Left lung (tissue), 10 donors: ENCODE results near the gene HMBS. TPM values are rescaled to one million over a fixed set of nuclear protein-coding genes. Genes with fewer than 3 reads are reported as not detected.

ENCODE experiments used
- ATAC-seq: fragments of 200-7000 bp; cut with Tn5 transposase; one replicate; pipeline ENCODE4 v1.9.1; 2020; ENCODE audit warnings: moderate library complexity
- DNase-seq, 4 donors: peaks; one replicate each; pipeline ENCODE4 v3.0.0-alpha.2; 2013 to 2020
- H3K27ac ChIP-seq, 2 donors: fragments of 200-600 bp; sonication (generic) in 1 of 2; one replicate each; pipeline versions ENCODE4 v1.5.0 to v1.8.0; 2020 to 2021
- H3K27me3 ChIP-seq, 2 donors: fragments of 200-600 bp; sonication (generic) in 1 of 2; one replicate each; pipeline versions ENCODE4 v1.5.0 to v1.8.0; 2020 to 2021
- H3K36me3 ChIP-seq, 2 donors: fragments of 200-600 bp; sonication (generic) in 1 of 2; one replicate each; pipeline versions ENCODE4 v1.5.0 to v1.8.0; 2020 to 2021
- H3K4me1 ChIP-seq, 2 donors: fragments of 200-600 bp; one replicate each; pipeline ENCODE4 v1.8.0; 2021
- H3K4me3 ChIP-seq, 2 donors: fragments of 200-600 bp; sonication (generic) in 1 of 2; one replicate each; pipeline versions ENCODE4 v1.5.0 to v1.8.0; 2020 to 2021; ENCODE audit warnings: mild to moderate bottlenecking in 1 of 2
- H3K9me3 ChIP-seq, 2 donors: fragments of 200-600 bp; sonication (generic) in 1 of 2; one replicate each; pipeline versions ENCODE4 v1.5.0 to v1.8.0; 2020 to 2021
- CTCF ChIP-seq, 2 donors: fragments of 200-600 bp; sonication (generic) in 1 of 2; IDR thresholded peaks; one replicate each; pipeline versions ENCODE4 v1.5.0 to v1.8.0; 2021; ENCODE audit warnings: antibody characterized with exemption in 2 of 2
- intact Hi-C, 2 donors: fragments of 100-400 bp; cut with DNase I; formaldehyde crosslinking; loops; one replicate each; pipeline versions ENCODE4 v1.11.2 to v1.14.2; 2022
- polyA plus RNA-seq, 6 donors: library from polyadenylated mRNA; unstranded; fragments of 120-200 nt; gene quantifications; one replicate each; pipeline ENCODE4 v1.2.1, GENCODE V29; 2013; ENCODE audit not compliant: insufficient read length in 6 of 6
- total RNA-seq, 2 donors: library from RNA; stranded (reverse); fragmentation: NEBNext Ultra II Directional; extraction: Animal tissue kit (Norgen Biotek cat#: 25700); gene quantifications; one replicate each; pipeline ENCODE4 v1.2.1, GENCODE V29; 2021
- donor health status: DM: no; HTN: yes; CAD: no.
- donor health status: DM: no; HTN: no; CAD: no.

Gene HMBS
- total and polyA plus RNA-seq, 8 donors = 16.5 to 32.0 (median 24.1) TPM

GRCh38 chr11:119065369-119065768 is 19.3 kb upstream of the HMBS start:
- no peaks in the 10 kb centered on the region for H3K27me3 ChIP-seq
- DNase-seq = no peak
- ATAC-seq = no peak
- peak in 1 of 2 donors; percentile 11 for TF ChIP-seq CTCF (IDR thresholded peaks at IDR 0.05)
- intact Hi-C loops = no loop called here
- H3K4me1 ChIP-seq = peaks cover 9 to 35% of the 10 kb centered on the region in 2 donors
- H3K27ac ChIP-seq = no peak overlapping the region
- no peaks in the 10 kb centered on the region for H3K9me3 ChIP-seq
- no peak overlapping the region for H3K4me3 ChIP-seq
- H3K36me3 ChIP-seq = peaks cover 0 to 8% of the 10 kb centered on the region in 2 donors

DNA sequence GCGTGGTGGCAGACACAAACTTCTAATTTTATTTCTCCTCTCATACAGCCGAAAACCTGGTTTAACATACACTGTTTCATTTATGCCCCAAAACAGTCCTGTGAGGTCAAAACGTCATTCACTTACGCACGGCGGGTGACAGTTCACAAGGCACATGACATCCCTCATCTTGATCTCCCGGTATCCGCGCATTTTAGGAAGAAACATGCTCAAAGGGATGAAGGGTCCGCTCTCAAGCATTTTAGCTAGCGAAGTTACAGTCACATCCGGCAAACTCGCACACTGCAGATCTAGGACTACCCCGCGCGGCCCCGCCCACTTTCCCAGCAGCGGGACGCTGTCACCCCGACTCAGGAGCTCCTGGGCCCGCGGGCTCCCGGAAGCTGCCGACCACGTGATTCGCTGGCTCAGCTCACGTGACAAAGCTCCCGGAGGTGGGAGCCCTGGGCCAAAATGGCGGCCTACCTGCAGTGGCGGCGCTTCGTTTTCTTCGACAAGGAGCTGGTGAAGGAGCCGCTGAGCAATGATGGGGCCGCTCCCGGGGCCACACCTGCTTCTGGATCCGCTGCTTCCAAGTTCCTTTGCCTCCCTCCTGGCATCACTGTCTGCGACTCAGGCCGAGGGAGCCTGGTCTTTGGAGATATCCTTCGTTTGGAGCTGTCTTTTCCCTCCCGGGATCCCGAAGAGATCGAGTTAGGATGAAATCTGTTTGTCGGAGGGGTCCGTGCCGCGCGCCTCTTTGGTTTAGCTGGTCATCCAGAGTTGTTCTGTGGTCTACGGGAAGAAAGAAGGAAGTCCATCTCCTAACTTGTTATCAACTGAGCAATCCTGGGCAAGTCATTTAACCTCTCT is 17.1 kb upstream of the HMBS start, which contains the start of gene VPS11:
TSS of gene VPS11 (plus strand) at position 448 of the 852 bp plus-strand sequence. CDS start at position 454, 6 bp downstream.
- intact Hi-C loops = no loop called here
- Histone ChIP-seq H3K4me1 (peaks cover 7 to 35% of the 10 kb centered on the region in 2 donors), H3K27me3 (no peaks in the 10 kb centered on the region), H3K4me3 (peak within 1 kb of the TSS; percentile 66 to 71), H3K36me3 (peaks cover 0 to 30% of the 10 kb centered on the region in 2 donors), H3K27ac (peak within 1 kb of the TSS; percentile 85 to 91), H3K9me3 (no peaks in the 10 kb centered on the region)
- peak; percentile 99 for ATAC-seq
- DNase-seq = peak; percentile 94 to 100 (median 98)
- TF ChIP-seq CTCF (IDR thresholded peaks at IDR 0.05) = no peak

- ATAC-seq (no peak), DNase-seq (no peak)
- intact Hi-C loops = no loop called here
- no peak for TF ChIP-seq CTCF (IDR thresholded peaks at IDR 0.05)
- no peaks in the 10 kb centered on the region for H3K9me3 ChIP-seq
- H3K27ac ChIP-seq = no peak overlapping the region
- no peaks in the 10 kb centered on the region for H3K27me3 ChIP-seq
- peaks cover 0 to 13% of the 10 kb centered on the region in 2 donors for H3K4me1 ChIP-seq
- no peak overlapping the region for H3K4me3 ChIP-seq
- H3K36me3 ChIP-seq = peaks cover 0 to 99% of the 10 kb centered on the region in 2 donors
Measured at GRCh38 chr11:119077839-119078238, 6.8 kb upstream of the HMBS start.

GRCh38 chr11:119078675-119079420 is 5.8 kb upstream of the HMBS start:
- Histone ChIP-seq H3K4me3 (no peak overlapping the region), H3K4me1 (peaks cover 0 to 13% of the 10 kb centered on the region in 2 donors), H3K36me3 (peaks cover 0 to 90% of the 10 kb centered on the region in 2 donors), H3K9me3 (no peaks in the 10 kb centered on the region), H3K27ac (no peak overlapping the region), H3K27me3 (no peaks in the 10 kb centered on the region)
- no peak for TF ChIP-seq CTCF (IDR thresholded peaks at IDR 0.05)
- intact Hi-C loops = no loop called here
- DNase-seq (no peak), ATAC-seq (no peak)
